HFF-Myc (cell line): ENCODE data around the gene KIAA0408.

Experiments used
- DNase-seq: peaks from one replicate; pipeline ENCODE4 v3.0.0-alpha.2; 2011; ENCODE audit warnings: low read depth; ENCODE audit errors: extremely low read depth
- H3K4me3 ChIP-seq: replicated peaks from 2 replicates; pipeline ENCODE4 v1.5.1; 2011; ENCODE audit warnings: low read depth, mild to moderate bottlenecking, control low read depth, low read length
- CTCF ChIP-seq: IDR thresholded peaks from 2 replicates; pipeline ENCODE4 v1.5.1; 2012; ENCODE audit warnings: mild to moderate bottlenecking, low read depth, low read length, control low read depth; ENCODE audit errors: missing control alignments

Gene KIAA0408

DNA sequence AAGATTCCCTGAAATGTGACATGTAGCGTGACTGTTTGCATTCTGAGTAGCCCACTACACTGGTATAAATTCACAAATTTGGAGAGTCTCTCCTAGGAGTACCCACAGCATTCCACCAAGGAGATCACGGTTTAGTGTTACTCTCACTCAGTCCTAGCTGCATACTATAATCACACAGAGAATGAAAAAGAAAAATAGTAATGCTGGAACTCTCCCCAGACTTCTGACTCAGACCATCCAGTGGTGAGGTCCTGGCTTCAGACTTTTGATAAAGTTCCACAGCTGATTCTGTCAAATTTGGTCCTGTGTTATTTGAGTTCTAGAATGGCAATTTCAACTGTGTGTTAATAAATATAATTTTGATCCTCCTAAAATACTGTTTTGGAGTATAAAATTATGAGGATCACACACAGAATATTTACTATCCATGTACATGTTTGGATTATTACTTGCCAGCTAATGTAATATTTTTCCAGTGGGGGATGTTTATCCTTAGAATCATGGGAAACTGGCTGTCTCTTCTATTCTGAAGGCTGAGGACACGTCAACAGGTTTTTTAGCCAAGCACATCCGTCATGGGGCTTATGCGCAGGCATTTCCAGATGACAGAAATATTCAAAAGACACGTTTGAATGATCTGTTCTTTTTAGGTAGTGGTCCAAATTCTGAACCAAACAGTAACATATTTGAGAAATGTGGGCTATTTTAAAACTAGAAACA, 5.1 kb upstream of the KIAA0408 start:
- DNase-seq = no peak
- H3K4me3 ChIP-seq = no peak overlapping the region

DNA sequence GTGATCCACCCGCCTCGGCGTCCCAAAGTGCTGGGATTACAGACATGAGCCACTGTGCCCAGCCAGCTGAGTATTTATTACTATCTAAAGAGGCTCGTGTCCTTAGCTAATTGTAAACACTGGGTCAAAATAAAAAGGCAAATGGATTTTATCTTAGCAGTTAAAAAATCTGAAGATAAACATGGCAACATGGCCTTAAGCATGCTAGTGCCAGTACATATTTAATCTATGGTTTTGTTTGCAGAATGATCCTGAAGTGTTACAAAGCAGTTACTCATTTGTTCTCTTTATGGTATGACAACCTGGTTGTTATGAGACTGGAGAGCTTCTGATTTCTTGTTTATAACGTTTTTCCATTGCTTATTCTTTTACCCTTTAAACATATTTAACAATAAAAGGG, 3.9 kb upstream of the KIAA0408 start:
- DNase-seq = no peak
- no peak for TF ChIP-seq CTCF
- H3K4me3 ChIP-seq = no peak overlapping the region

More for the DNA sequence above, 5.1 kb upstream of the KIAA0408 start:
- TF ChIP-seq CTCF = no peak

DNA sequence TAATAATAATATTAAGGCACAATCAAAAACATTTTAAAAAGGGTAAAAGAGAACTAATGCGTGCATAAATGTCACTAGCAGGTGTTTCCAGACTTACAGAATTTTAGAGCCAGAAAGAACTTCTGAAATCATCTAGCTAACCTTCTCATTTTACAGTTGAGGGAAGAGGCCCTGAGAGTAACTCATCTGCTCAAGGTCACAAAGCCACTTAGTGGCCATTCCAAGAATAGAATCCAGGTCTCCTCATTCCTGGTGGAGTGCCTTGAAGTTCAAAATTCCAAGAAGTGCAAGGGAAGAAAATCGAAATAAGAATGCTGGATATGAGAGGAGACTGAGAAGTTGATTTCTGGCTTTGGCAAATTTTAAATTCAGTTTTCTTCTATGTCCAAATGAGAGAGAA, 3.2 kb upstream of the KIAA0408 start:
- no peak for DNase-seq
- no peak for TF ChIP-seq CTCF
- H3K4me3 ChIP-seq = no peak overlapping the region

- H3K4me3 ChIP-seq = no peak overlapping the region
- no peak for TF ChIP-seq CTCF
- no peak for DNase-seq
Observed at GRCh38 chr6:127460465-127460864, 1.3 kb upstream of the KIAA0408 start.

DNA sequence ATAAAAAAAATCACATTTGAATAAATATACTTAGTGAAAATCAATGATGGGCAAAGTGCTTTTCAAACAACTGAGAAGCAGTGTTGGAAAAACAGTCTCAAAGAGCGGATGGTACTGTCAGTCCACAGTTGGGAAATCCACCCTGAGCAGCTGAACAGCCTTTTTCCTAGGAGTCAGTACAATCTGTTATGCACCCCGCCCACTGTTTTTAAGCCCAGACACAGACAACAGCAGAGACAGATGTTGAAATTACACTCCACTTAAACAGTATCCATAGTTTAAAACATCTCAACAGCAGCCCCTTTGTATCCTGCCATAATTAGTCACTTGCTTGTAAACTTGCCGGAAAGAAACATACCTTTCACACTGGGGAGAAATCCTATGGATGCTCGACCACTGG, 372 bp downstream of the KIAA0408 start:
- no peak for TF ChIP-seq CTCF
- 0 out of 2 replicates have a peak overlapping the region, but pooled peaks have one; percentile 4 for H3K4me3 ChIP-seq
- no peak for DNase-seq

DNA sequence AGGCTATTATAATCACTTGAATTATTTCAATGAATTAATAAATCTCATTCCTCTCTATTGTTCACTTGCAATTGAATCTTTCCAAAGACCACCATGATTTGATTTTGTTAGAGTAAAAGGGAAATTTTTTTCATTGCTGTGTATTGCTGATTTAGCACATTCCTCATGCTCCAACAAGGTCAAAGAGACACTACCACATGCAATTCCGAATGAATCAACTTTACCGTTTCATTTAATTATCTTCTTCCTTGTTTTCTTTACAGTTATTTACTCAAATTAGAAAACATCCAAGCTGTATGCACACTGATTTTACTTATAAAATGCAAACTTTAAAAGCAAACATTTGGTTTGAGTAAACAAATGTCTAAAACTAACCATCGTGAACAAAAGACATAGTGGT, 967 bp downstream of the KIAA0408 start:
- H3K4me3 ChIP-seq = no peak overlapping the region
- DNase-seq = no peak
- no peak for TF ChIP-seq CTCF
